Measurements from ENCODE around the gene KCND2.

Gene KCND2

GRCh38 chr7:120412139-120413050, 139.4 kb downstream of the KCND2 start:
- no peak for DNase-seq

DNA sequence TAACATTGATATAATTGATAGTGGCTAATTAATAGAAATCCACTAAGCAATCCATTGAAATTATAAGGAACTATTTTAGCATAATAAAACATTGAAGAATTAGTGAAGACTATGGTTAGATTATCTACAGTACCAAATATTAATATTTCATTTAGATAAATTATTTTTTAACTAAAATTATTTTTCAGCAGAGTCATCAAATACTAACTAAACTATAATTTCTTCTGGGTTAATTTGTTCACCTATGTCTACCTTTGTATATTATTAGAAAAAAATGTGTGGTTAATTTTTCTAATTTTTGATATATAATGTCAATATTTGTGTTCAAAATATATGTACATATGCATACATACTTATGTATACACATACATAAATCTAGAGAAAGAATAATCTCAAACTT, 140.2 kb downstream of the KCND2 start:
- no peak for DNase-seq

- DNase-seq: no peak
Measured at GRCh38 chr7:120417244-120417979, 144.4 kb downstream of the KCND2 start.

DNA sequence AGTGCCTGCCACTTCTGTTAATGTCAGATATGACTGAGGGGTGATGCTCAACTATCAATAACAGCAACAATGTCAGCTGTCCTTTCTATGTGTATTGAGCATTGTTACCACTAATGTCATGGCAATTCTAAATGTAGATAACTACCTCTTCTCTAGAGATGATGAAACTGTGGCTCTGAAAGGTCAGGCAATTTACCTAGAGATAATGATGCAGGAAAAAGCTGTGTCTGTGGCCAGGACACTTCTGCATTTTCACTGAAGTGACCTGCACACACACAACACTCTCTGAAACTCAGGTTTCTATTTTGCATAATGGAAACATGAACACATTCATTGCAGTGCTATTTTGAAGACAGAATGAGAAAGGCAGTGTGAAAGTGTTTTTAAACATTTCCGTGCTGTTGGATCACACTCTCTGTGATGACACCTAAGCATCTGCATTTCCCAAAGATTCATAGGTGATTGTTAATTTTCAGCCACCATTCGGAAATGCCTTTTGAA, 148.2 kb downstream of the KCND2 start:
- no peak for DNase-seq

DNA sequence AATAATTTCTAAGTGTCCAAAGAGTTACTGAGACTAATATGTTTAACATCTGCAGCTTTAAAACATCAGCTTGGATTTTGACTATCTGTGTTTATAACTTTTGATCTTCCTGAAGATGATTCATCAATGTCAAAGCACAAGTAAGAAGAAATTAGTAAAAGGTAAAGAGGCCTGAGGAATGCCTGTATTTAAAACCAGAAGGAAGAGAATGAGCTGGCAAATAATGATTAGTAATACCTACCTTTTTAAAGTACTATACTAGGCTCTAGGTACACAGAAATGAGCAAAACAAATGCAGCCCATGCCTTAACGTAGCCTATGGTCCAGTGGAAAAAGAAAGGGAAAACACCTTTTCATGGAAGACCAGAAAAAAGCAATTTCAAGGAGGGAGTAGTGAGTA, 158.0 kb downstream of the KCND2 start:
- no peak for DNase-seq

- DNase-seq: no peak
Measured at GRCh38 chr7:120436487-120437060, 163.6 kb downstream of the KCND2 start.

- DNase-seq: no peak
Measured at GRCh38 chr7:120441850-120442249, 168.9 kb downstream of the KCND2 start.

GRCh38 chr7:120442838-120443237, 169.9 kb downstream of the KCND2 start:
- no peak for DNase-seq

GRCh38 chr7:120444650-120445049, 171.7 kb downstream of the KCND2 start:
- DNase-seq: no peak

DNA sequence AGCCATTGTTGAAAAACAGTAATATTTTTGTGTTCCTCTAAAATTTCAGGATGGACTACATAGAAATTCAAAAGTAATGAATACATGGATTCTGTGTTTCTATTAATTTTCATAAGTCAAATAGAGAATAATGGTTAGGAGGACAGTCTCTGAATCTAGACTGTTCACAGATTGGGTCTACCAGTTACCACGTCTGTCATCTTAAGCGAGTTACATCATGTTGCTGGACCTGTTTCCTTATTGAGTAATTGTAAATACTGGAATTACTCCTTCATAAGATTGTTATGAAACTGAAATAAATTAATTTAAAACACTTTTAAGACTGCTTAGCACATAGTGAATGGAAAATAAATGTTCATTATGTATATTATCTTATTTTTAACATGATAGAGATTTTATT, 172.3 kb downstream of the KCND2 start:
- no peak for DNase-seq

DNA sequence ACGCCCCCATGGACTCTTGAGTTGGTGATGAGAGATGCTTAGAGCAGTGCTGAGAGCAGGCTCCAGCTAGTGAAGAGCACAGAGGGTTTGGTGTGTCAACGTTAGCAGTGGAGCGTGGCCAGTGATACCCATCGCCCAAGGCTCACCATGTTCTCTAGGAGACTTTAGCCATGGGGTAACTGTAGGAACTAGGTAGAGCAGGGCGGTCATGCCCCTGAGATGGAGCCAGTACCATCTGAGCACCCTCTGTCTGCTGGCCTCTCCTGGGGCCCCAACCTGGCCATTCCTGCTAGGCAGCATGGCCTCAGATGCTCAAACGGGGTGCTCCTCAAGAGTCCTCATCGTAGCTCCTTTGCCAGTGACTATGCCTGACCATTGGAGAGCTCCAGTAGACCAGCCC, 179.7 kb downstream of the KCND2 start:
- no peak for DNase-seq

GRCh38 chr7:120456699-120457098, 183.7 kb downstream of the KCND2 start:
- DNase-seq: no peak

GRCh38 chr7:120460949-120461348, 188.0 kb downstream of the KCND2 start:
- DNase-seq: no peak

GRCh38 chr7:120462991-120463390, 190.0 kb downstream of the KCND2 start:
- DNase-seq: no peak

DNA sequence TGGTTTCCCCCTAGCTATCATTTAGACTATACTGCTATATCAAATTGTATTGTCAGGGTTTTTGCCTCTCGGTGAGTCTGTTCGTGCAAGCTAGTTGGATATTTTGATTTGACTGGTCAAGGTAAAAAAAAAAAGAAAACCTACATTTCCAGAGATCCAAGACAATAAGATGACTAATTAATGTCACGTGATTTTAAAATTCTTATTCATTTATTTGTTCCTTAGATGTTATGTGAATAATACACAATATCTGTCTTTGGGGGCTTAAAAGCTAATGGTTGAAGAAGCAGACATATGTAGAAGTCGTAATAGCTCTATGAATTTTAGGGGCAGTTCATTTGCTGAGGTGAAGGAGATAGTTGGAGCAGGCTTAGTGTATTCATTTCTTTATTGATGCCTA, 191.1 kb downstream of the KCND2 start:
- no peak for DNase-seq

- no peak for DNase-seq
Measured at GRCh38 chr7:120467676-120468075, 194.7 kb downstream of the KCND2 start.

DNA sequence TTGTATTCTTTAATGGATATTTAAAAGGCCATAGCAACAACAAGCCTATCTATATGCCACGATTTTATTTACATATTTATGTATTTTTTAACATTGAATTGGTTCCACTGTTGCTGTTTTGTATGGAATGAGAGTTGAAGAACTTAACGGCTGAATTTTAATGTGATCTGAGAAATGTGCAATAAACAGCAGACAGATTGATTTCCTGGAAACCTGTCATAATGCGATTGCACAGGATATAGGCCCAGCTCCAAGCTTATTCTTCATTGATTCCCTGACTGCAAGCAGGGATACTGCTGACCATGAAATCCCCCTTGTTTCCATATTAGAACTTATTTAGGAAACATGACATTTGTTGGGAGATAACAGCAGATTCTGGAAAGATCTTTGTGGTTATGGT, 195.6 kb downstream of the KCND2 start:
- no peak for DNase-seq

GRCh38 chr7:120472892-120473291, 199.9 kb downstream of the KCND2 start:
- DNase-seq: no peak

DNA sequence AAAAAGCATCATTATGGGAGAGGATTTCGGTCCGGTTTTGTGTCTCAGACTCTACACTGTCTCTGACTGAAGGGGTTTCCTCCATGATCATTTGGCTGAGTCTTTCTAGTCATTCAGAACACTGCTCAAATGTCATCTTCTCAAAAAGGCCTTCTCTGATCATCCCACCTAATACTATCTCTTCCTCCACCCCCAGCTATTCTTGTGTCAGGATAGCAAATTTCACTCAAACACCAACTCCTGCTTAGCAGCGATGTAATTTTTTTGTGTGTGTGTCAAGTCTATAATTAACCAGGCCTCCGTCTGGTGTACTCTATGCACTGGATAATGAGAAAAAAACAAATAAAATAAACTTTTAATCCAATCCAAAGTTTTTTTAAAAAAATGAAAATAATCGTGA, 200.4 kb downstream of the KCND2 start:
- DNase-seq: no peak

- DNase-seq: no peak
Measured at GRCh38 chr7:120475994-120476393, 203.0 kb downstream of the KCND2 start.

DNA sequence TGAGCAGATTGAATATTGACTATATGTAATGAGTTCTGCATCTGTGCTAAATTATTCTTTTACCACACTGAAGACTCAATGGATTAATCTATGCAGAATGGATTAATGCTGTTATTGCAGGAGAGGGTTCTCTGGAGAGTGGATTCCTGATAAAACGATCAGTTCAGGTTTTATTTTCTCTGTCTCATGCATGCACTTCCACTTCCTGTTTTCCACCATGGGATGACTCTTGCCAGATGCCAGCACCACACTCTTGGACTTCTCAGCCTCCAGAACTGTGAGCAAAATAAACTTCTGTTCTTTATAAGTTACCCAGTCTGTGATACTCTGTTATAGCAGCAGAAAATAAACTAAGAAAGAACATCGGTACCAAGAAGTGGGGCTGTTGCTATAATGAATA, 207.5 kb downstream of the KCND2 start:
- no peak for DNase-seq

DNA sequence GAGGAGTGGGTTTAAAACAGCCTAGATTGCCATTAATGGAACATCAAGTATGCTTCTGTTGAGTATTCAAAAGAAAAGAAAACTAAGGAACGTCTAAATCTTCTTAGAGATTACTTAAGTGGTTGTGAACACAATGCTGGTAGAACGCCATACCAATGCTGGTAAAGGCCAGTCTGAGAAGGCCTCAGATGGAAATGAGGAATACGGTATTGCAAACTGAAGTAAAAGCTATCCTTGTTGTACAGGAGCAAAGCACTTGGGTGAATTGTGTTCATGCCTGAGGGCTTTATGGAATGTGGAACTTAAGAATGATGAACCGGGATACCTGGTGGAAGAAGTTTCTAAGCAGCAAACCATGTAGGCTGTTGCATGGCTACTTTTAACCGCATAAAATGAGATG, 208.0 kb downstream of the KCND2 start:
- DNase-seq: no peak

- no peak for DNase-seq
Measured at GRCh38 chr7:120486164-120486563, 213.2 kb downstream of the KCND2 start.

DNA sequence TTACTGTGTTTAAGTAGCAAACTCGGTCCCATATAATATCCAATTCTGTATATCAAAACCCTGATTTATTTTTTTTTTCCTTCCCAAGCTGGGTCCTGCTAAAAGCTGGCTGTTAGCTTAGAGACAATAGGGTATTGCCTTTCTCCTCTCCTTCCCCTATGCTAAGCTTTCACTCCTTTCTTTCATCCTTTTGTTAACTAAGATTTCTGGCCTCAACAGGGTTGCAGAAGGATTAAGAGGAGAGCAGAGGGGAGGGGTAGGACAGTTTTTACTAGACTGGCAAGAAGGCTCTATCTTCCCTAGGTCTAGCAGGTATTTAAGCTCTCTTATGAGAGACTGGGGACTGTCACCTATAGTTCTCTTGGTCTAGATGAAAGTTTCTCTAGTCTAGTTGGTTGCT, 229.2 kb downstream of the KCND2 start:
- no peak for DNase-seq

All from CD4-positive, alpha-beta T cell treated with Interleukin-10 for 1 hour (primary cell).